ENCODE data around the gene C14orf93.

GRCh38 chr14:23041729-23042128, 31.8 kb upstream of the C14orf93 start:
- TF ChIP-seq POLR2A (IDR thresholded peaks at IDR 0.05): no peak
- no peak for TF ChIP-seq CTCF (IDR thresholded peaks at IDR 0.05)

Data from right lobe of liver (tissue), 4 donors.